Tibial nerve (tissue), 4 donors: ENCODE data around the gene COQ3. TPM values are rescaled to one million over a fixed set of nuclear protein-coding genes. Genes with fewer than 3 reads are reported as not detected.

Experiments used
- DNase-seq, 2 donors: peaks; one replicate each; pipeline ENCODE4 v3.0.0-alpha.2; 2019; ENCODE audit warnings: low spot score in 2 of 2
- H3K27ac ChIP-seq, 4 donors: fragments of 200-600 bp; sonication (generic) in 3 of 4; one replicate each; pipeline ENCODE4 v1.5.1; 2017 to 2019; ENCODE audit warnings: mild to moderate bottlenecking in 1 of 4
- H3K27me3 ChIP-seq, 2 donors: fragments of 200-600 bp; sonication (generic) in 1 of 2; one replicate each; pipeline versions ENCODE4 v1.5.1 to v1.6.0; 2017 to 2019
- H3K36me3 ChIP-seq, 3 donors: fragments of 200-600 bp; sonication (generic); one replicate each; pipeline ENCODE4 v1.5.1; 2018 to 2019
- H3K4me1 ChIP-seq, 4 donors: fragments of 200-600 bp; sonication (generic) in 3 of 4; one replicate each; pipeline ENCODE4 v1.5.1; 2017 to 2019
- H3K4me3 ChIP-seq, 4 donors: fragments of 200-600 bp; sonication (generic) in 3 of 4; one replicate each; pipeline ENCODE4 v1.5.1; 2017 to 2019; ENCODE audit warnings: mild to moderate bottlenecking in 1 of 4, moderate library complexity in 1 of 4
- H3K9me3 ChIP-seq, 4 donors: fragments of 200-600 bp; sonication (generic) in 3 of 4; one replicate each; pipeline ENCODE4 v1.5.1; 2017 to 2019
- CTCF ChIP-seq, 5 experiments: fragments of 200-600 bp in 3 of 5; fragments of 450-650 bp in 2 of 5; sonication (generic) in 3 of 5; IDR thresholded peaks; one replicate each; pipeline ENCODE4 v1.5.1; 2016 to 2019; ENCODE audit warnings: antibody characterized with exemption in 5 of 5, mild to moderate bottlenecking in 3 of 5, moderate library complexity in 2 of 5
- EP300 ChIP-seq, 2 donors: sonication (generic); formaldehyde crosslinking; IDR thresholded peaks; one replicate each; pipeline ENCODE4 v1.6.1; 2017; ENCODE audit warnings: antibody characterized with exemption in 2 of 2, mild to moderate bottlenecking in 1 of 2
- POLR2A ChIP-seq, 2 donors: fragments of 450-650 bp; IDR thresholded peaks; one replicate each; pipeline ENCODE4 v1.6.1; 2017; ENCODE audit warnings: antibody characterized with exemption in 2 of 2, mild to moderate bottlenecking in 2 of 2, moderate library complexity in 2 of 2
- WGBS, 2 donors: methylation state at CpG; one replicate each; pipeline ENCODE4 v1.1.5; 2018; 5-methylcytosine and 5-hydroxymethylcytosine counted together
- total RNA-seq, 4 donors: library from RNA; depleted of rRNA; stranded (reverse); fragments of >200 nt; gene quantifications; one replicate each; pipeline ENCODE4 v1.1.0, GENCODE V29; 2016

Gene COQ3
- total RNA-seq, 4 donors from 2014 or later: 0.98 to 6.6 (median 2.1) TPM

- H3K36me3 ChIP-seq: no peaks in the 10 kb centered on the region
- H3K27me3 ChIP-seq: no peaks in the 10 kb centered on the region
- peak in 2 of 5 experiments; percentile 24 to 30 for TF ChIP-seq CTCF (IDR thresholded peaks at IDR 0.05)
- no peak for TF ChIP-seq EP300 (IDR thresholded peaks at IDR 0.05)
- no peak overlapping the region for H3K27ac ChIP-seq
- H3K4me3 ChIP-seq: no peak overlapping the region
- no peak for DNase-seq
- no peaks in the 10 kb centered on the region for H3K4me1 ChIP-seq
- WGBS, 2 donors: 31 to 51% methylated on average over 2 of the region's 2 CpGs
- no peaks in the 10 kb centered on the region for H3K9me3 ChIP-seq
These were observed 59.4 kb downstream of the COQ3 start for GRCh38 chr6:99334526-99335127.

- H3K36me3 ChIP-seq: no peaks in the 10 kb centered on the region
- TF ChIP-seq EP300 (IDR thresholded peaks at IDR 0.05) (no peak), CTCF (IDR thresholded peaks at IDR 0.05) (no peak), POLR2A (IDR thresholded peaks at IDR 0.05) (no peak)
- H3K4me3 ChIP-seq: no peak overlapping the region
- no peaks in the 10 kb centered on the region for H3K27me3 ChIP-seq
- no peak overlapping the region for H3K27ac ChIP-seq
- H3K4me1 ChIP-seq: no peaks in the 10 kb centered on the region
- no peak for DNase-seq
- 89 to 91% methylated on average over 6 of the region's 6 CpGs for WGBS, 2 donors
- H3K9me3 ChIP-seq: no peaks in the 10 kb centered on the region
These were observed 60.9 kb downstream of the COQ3 start for GRCh38 chr6:99333068-99333467.

GRCh38 chr6:99331531-99331930 lies 62.5 kb downstream of the COQ3 start:
- Histone ChIP-seq H3K36me3 (no peaks in the 10 kb centered on the region), H3K4me3 (no peak overlapping the region), H3K27me3 (no peaks in the 10 kb centered on the region), H3K27ac (no peak overlapping the region), H3K4me1 (no peaks in the 10 kb centered on the region), H3K9me3 (no peaks in the 10 kb centered on the region)
- no peak for DNase-seq
- TF ChIP-seq POLR2A (IDR thresholded peaks at IDR 0.05): no peak
- TF ChIP-seq CTCF (IDR thresholded peaks at IDR 0.05): no peak
- no peak for TF ChIP-seq EP300 (IDR thresholded peaks at IDR 0.05)
- WGBS, 2 donors: 87 to 94% methylated on average over 3 of the region's 3 CpGs

- WGBS, 2 donors: 0 to 3% methylated on average over 2 of the region's 2 CpGs
- TF ChIP-seq EP300 (IDR thresholded peaks at IDR 0.05): no peak
- no peak for TF ChIP-seq POLR2A (IDR thresholded peaks at IDR 0.05)
- peak; percentile 39 to 64 (median 53) for TF ChIP-seq CTCF (IDR thresholded peaks at IDR 0.05)
These were observed 63.8 kb downstream of the COQ3 start for GRCh38 chr6:99330159-99330558.

GRCh38 chr6:99324996-99325395 lies 69.0 kb downstream of the COQ3 start:
- H3K27ac ChIP-seq: no peak overlapping the region
- TF ChIP-seq CTCF (IDR thresholded peaks at IDR 0.05): no peak
- no peak for TF ChIP-seq EP300 (IDR thresholded peaks at IDR 0.05)
- TF ChIP-seq POLR2A (IDR thresholded peaks at IDR 0.05): no peak
- H3K9me3 ChIP-seq: no peaks in the 10 kb centered on the region
- no peak overlapping the region for H3K4me3 ChIP-seq
- no peaks in the 10 kb centered on the region for H3K27me3 ChIP-seq
- H3K4me1 ChIP-seq: no peaks in the 10 kb centered on the region
- DNase-seq: no peak
- no peaks in the 10 kb centered on the region for H3K36me3 ChIP-seq

More at GRCh38 chr6:99330159-99330558, 63.8 kb downstream of the COQ3 start:
- Histone ChIP-seq H3K36me3 (no peaks in the 10 kb centered on the region), H3K4me1 (no peaks in the 10 kb centered on the region), H3K9me3 (no peaks in the 10 kb centered on the region), H3K4me3 (no peak overlapping the region), H3K27me3 (no peaks in the 10 kb centered on the region), H3K27ac (no peak overlapping the region)
- peak in 1 of 2 donors; percentile 52 for DNase-seq

Other genes with a start within 250 kb of the COQ3 start
- 1 to 10 TPM in 1 of 4 donors, under 1 TPM in 3; under 0.01 to 2.4 (median 0.44) TPM for gene FAXC, start 44.5 kb downstream of the COQ3 start, total RNA-seq
- gene PNISR, start 31.1 kb upstream of the COQ3 start, total RNA-seq: 100 to 1,000 TPM; 143 to 193 (median 165) TPM
- gene USP45, start 121.2 kb upstream of the COQ3 start, total RNA-seq: 10 to 100 TPM; 15.7 to 37.5 (median 30.1) TPM
- 10 to 100 TPM; 22.7 to 48.3 (median 30.3) TPM for gene CCNC, start 174.5 kb upstream of the COQ3 start, total RNA-seq
- not detected for gene PRDM13, start 212.6 kb upstream of the COQ3 start, total RNA-seq